HEK293 (cell line): ENCODE results near the gene KCNJ15.
"Not testable (repeated sequence)": the region's sequence is repeated elsewhere in the genome, so short reads cannot be mapped to it uniquely, and the experiment has no call there.

Experiments
- ZNF292 ChIP-seq: fragments of 450-650 bp; formaldehyde crosslinking; IDR thresholded peaks from 2 replicates; pipeline ENCODE4 v1.5.1; 2016; ENCODE audit warnings: low read depth, missing biosample characterization, missing genetic modification characterization, borderline replicate concordance
- TF ChIP-seq, protein P1 (sequence below): IDR thresholded peaks from 2 replicates; pipeline ENCODE4 v1.6.1; 2011; ENCODE audit warnings: mild to moderate bottlenecking, low read depth, low read length, borderline replicate concordance
- TF ChIP-seq, protein P2 (sequence below): fragments of 450-650 bp; formaldehyde crosslinking; IDR thresholded peaks from 2 replicates; pipeline ENCODE4 v1.5.1; 2016; ENCODE audit warnings: missing biosample characterization, missing genetic modification characterization

DNA sequence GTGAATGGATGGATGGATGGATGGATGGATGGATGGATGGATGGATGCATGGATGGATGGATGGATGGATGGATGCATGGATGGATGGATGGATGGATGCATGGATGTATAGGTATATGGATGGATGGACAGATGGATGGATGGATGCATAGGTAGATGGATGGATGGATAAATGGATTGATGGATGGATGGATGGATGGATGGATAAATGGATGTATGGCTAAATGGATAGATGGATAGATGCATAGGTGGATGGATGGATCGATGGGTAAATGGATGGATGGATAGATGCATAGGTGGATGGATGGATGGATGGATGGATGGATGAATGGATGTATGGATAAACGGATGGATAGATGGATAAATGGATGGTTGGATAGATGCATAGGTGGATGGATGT lies 9.7 kb upstream of the KCNJ15 start:
- TF ChIP-seq, protein P1, sequence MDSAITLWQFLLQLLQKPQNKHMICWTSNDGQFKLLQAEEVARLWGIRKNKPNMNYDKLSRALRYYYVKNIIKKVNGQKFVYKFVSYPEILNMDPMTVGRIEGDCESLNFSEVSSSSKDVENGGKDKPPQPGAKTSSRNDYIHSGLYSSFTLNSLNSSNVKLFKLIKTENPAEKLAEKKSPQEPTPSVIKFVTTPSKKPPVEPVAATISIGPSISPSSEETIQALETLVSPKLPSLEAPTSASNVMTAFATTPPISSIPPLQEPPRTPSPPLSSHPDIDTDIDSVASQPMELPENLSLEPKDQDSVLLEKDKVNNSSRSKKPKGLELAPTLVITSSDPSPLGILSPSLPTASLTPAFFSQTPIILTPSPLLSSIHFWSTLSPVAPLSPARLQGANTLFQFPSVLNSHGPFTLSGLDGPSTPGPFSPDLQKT = not testable (repeated sequence)
- not testable (repeated sequence) for TF ChIP-seq ZNF292 (tag by site-specific recombination)
- TF ChIP-seq, protein P2, sequence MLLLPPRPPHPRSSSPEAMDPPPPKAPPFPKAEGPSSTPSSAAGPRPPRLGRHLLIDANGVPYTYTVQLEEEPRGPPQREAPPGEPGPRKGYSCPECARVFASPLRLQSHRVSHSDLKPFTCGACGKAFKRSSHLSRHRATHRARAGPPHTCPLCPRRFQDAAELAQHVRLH = not testable (repeated sequence)
